ENCODE data around the gene SOX21. TPM values are rescaled to one million over a fixed set of nuclear protein-coding genes. Genes with fewer than 3 reads are reported as not detected.

Gene SOX21
- total RNA-seq, 1 donor from 2014 or later = not detected

DNA sequence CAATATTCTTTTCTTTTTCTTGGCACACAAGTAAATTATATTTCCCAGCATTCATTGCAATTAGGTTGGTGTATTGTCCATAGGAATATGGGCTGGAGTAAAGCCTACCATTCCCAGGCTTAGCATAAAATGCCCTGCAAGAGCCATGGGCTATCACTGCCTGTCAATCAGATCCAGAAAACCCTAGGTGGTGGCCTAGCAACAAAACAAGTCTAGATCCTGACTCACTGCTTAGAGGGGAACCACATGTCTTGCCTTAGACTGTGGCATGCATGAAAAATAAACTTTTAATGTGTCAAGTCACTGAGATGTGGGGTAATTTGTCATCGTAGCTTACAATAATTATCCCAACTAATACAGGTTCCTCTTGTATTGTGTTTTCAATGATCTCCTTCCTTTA, 16.2 kb downstream of the SOX21 start:
- intact Hi-C loops (cut with DNase I) = no loop called here
- DNase-seq (ENCODE audit: missing footprints) (no peak), ATAC-seq (no peak)

DNA sequence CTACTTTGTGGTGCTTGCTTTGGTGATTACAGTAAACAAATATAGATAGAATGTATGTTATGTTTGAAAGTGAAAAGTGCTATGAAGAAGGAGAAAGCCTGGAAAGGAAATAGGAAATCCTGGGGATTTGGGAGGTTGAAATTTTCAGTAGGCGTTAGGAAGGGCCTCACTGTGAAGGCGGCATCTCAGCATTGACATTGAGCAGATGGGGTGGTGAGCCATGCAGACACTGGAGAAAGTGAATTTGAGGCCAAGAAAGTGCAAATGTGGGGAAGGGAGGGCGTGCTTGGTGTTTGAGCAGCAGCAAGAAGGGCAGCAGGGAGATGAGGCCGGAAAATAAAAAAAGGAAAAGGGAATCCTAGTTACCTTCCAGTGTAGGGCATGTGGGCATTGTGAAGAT, 20.3 kb downstream of the SOX21 start:
- ATAC-seq = no peak
- no peak for DNase-seq (ENCODE audit: missing footprints)
- intact Hi-C loops (cut with DNase I) = no loop called here

- DNase-seq (ENCODE audit: missing footprints) (no peak), ATAC-seq (no peak)
- intact Hi-C loops (cut with DNase I) = no loop called here
These were observed 28.9 kb downstream of the SOX21 start for GRCh38 chr13:94683409-94683808.

DNA sequence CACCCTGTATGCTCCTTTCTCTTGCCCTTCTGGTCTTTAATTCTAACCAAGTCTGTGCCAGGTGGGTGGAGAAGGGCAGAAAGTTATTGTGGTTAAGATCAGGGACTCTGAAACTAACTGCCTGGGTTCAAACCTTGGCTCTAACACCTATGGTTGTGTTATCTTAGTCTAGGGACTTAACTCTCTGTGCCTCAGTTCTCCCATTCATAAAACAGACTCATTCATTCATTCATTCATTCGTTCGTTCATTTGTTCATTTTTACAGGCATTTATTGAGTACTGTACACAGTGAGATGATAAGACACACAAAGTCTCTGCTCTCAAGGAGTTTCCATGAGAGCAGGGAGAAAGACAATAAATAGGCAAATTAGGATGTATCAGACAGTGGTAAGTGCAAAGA, 30.1 kb downstream of the SOX21 start:
- intact Hi-C loops (cut with DNase I) = no loop called here
- ATAC-seq = no peak
- DNase-seq (ENCODE audit: missing footprints) = no peak

- no peak for DNase-seq (ENCODE audit: missing footprints)
- ATAC-seq = no peak
- intact Hi-C loops (cut with DNase I) = no loop called here
These were observed 32.7 kb downstream of the SOX21 start for GRCh38 chr13:94679614-94680013.

DNA sequence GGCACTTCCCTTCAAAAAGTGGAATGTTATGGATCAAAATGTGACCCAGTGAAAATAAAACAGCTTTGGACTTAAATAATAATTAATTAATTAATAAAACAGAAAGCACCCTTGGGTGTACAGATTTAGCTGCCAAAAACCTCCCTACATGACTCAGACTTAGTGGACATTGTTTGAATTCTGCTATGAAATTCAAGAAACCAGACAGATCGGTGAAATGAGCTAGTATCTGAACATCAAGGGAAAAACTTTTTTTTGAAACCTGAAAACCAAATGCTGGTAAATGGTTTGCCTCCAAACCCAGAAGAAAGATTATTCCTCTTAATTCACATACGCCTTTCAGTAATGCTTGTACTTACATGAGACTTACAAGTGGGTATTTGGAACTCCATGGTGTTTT, 33.5 kb downstream of the SOX21 start:
- DNase-seq (ENCODE audit: missing footprints) = no peak
- intact Hi-C loops (cut with DNase I) = no loop called here
- no peak for ATAC-seq

DNA sequence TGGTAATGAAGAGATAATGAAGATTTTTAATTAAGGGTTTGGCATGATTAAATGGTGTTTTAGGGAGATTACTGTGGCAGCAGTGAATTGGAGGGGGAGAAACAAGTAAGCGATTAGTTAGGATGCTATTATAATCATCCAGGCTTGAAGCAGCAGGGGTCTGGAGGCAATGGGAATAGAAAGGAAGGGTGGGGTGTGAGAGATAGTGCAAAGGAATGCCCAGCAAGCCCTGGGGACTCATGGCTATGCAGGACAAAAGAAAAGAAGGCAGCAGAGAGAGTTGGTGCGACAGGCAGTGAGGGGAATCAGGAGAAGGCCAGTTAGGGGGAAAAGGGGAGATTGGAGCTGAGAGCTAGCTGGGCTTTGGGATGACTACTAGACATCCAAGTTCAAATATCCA, 34.5 kb downstream of the SOX21 start:
- DNase-seq (ENCODE audit: missing footprints) (no peak), ATAC-seq (no peak)
- intact Hi-C loops (cut with DNase I) = no loop called here

- intact Hi-C loops (cut with DNase I) = no loop called here
- ATAC-seq (no peak), DNase-seq (ENCODE audit: missing footprints) (no peak)
These were observed 37.6 kb downstream of the SOX21 start for GRCh38 chr13:94674609-94675348.

DNA sequence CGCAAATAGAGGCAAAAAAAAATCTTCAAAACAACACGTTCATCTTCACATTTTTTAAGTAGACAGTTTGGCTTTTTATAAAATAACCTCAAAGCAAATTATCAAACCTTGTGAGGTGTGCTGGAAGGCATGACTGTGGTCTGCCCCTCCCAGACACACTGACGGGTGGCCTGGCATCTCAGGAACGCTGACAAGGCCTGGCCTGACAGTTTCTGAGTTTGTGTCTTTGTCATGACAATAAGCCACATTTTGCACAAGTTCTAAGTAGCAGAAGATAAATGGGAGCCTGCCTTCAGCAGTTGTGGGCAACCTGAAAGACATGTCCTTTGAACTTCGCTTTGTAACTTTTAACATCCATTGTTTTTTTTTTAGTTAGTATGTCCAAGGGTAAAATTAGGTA, 38.5 kb downstream of the SOX21 start:
- ATAC-seq = no peak
- DNase-seq (ENCODE audit: missing footprints) = no peak
- intact Hi-C loops (cut with DNase I) = no loop called here

DNA sequence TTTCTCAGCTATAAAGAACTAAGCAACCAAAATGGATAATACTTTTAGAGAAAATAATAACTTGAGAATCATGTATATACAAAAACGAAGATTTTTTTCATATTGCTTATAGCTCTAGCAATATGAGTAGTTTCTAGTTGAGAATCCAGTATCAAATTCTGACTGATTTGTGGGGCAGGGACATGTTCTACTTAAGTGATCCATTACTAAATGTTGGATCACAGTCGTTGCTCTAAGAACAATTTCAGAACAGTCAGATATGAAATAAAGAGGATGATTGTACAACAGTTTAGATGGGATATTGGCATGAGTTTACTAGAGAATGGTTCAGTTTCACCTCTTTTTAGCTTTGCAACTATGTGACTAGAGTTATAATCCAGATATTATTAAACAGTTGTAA, 39.9 kb downstream of the SOX21 start:
- ATAC-seq (no peak), DNase-seq (ENCODE audit: missing footprints) (no peak)
- intact Hi-C loops (cut with DNase I) = no loop called here

GRCh38 chr13:94667190-94667589, 45.2 kb downstream of the SOX21 start:
- intact Hi-C loops (cut with DNase I) = no loop called here
- DNase-seq (ENCODE audit: missing footprints) (no peak), ATAC-seq (no peak)

DNA sequence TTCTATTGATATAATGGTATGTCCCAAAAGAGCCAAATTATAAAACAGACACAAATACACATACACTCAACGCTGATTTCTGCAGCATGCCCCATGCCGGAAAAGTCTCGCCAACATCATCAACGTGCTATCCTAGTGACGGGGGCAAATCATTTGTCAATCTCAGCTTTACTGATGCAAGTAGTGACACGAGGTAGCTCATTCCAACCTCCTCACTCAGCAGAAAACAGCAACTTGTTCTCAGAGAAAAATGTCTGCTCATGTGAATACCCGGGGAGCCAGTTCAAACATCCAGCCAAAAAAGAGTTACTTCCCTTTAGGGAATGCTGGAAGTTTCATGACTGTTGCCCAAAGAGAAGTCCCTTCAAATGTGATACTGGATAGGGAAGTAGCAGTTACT, 46.3 kb downstream of the SOX21 start:
- ATAC-seq = no peak
- intact Hi-C loops (cut with DNase I) = no loop called here

GRCh38 chr13:94664889-94665288, 47.5 kb downstream of the SOX21 start:
- intact Hi-C loops (cut with DNase I) = no loop called here
- ATAC-seq = no peak

More for the DNA sequence above, 46.3 kb downstream of the SOX21 start:
- DNase-seq (ENCODE audit: missing footprints) = no peak

GRCh38 chr13:94662274-94662945, 49.9 kb downstream of the SOX21 start:
- no peak for ATAC-seq
- DNase-seq (ENCODE audit: missing footprints) = no peak
- intact Hi-C loops (cut with DNase I) = no loop called here

More at GRCh38 chr13:94664889-94665288, 47.5 kb downstream of the SOX21 start:
- DNase-seq (ENCODE audit: missing footprints) = no peak

GRCh38 chr13:94661406-94661805, 50.9 kb downstream of the SOX21 start:
- DNase-seq (ENCODE audit: missing footprints) (no peak), ATAC-seq (no peak)
- intact Hi-C loops (cut with DNase I) = no loop called here

GRCh38 chr13:94660695-94661326, 51.5 kb downstream of the SOX21 start:
- ATAC-seq (no peak), DNase-seq (ENCODE audit: missing footprints) (no peak)
- intact Hi-C loops (cut with DNase I) = no loop called here

Measured in Right ventricle myocardium inferior (tissue), 1 donor.